GM12878 (cell line): ENCODE results near the gene MAGI2. TPM values are rescaled to one million over a fixed set of nuclear protein-coding genes. Genes with fewer than 3 reads are reported as not detected.

Source experiments
- ATAC-seq: fragments of 200-7000 bp; cut with Tn5 transposase; 3 replicates; pipeline ENCODE4 v1.9.1; 2020; ENCODE audit warnings: mild to moderate bottlenecking, moderate library complexity
- BruUV-seq: library from RNA; stranded (reverse); fragments of 400-500 nt; replicated peaks from 2 replicates; lab custom pipeline; 2021; lab: Mats Ljungman, UMichigan
- CTCF ChIA-PET: fragments of 300-600 bp; sonication (Branson Sonifier 250); formaldehyde crosslinking; extraction: SDS; loops from one replicate; lab custom pipeline; 2021; ENCODE audit warnings: inconsistent platforms; lab: Yijun Ruan, JAX
- POLR2A ChIA-PET: fragments of 350-600 bp; formaldehyde crosslinking; extraction: SDS; loops from one replicate; lab custom pipeline; 2021; ENCODE audit warnings: inconsistent platforms; lab: Charles Lee
- RAD21 ChIA-PET: fragments of 300-600 bp; sonication (Branson Sonifier 250); formaldehyde crosslinking; loops from one replicate; lab custom pipeline; 2023; ENCODE audit warnings: antibody characterized with exemption; ENCODE audit not compliant: unreplicated experiment; lab: Charles Lee
- SMC1A ChIA-PET: fragments of 300-600 bp; sonication (Branson Sonifier 250); formaldehyde crosslinking; loops from one replicate; lab custom pipeline; 2023; ENCODE audit not compliant: unreplicated experiment, uncharacterized antibody; lab: Charles Lee
- DNase-seq: peaks from one replicate; pipeline ENCODE4 v3.0.0-alpha.2; 2011; ENCODE audit warnings: low read depth, low spot score
- FAIRE-seq: peaks from 3 replicates; lab custom pipeline; 2011; peaks lifted over from hg19 to GRCh38; lab: Jason Lieb, UNC
- H2AFZ ChIP-seq: 2 replicates; pipeline ENCODE4 v1.6.0; 2011; ENCODE audit warnings: low read depth, low read length, control low read depth; ENCODE audit not compliant: control insufficient read depth
- H3K27ac ChIP-seq: 2 replicates; pipeline ENCODE4 v1.5.1; 2011; ENCODE audit warnings: control low read depth; ENCODE audit not compliant: control insufficient read depth, insufficient read depth
- H3K27me3 ChIP-seq, 2 experiments: replicated peaks in 1 of 2; 2 replicates each; pipeline versions ENCODE4 v1.6.0 to v1.6.1; 2011; ENCODE audit warnings: low read length in 1 of 2; ENCODE audit not compliant: control insufficient read depth in 2 of 2, insufficient read depth in 2 of 2
- H3K36me3 ChIP-seq, 2 experiments: 2 replicates each; pipeline ENCODE4 v1.5.1; 2011; ENCODE audit warnings: low read length in 1 of 2; ENCODE audit not compliant: control insufficient read depth in 2 of 2, insufficient read depth in 2 of 2
- H3K4me1 ChIP-seq: 2 replicates; pipeline ENCODE4 v1.6.1; 2011; ENCODE audit warnings: mild to moderate bottlenecking, low read length, moderate library complexity, mixed read lengths; ENCODE audit not compliant: control insufficient read depth, insufficient read depth
- H3K4me2 ChIP-seq: 2 replicates; pipeline ENCODE4 v1.6.0; 2011; ENCODE audit warnings: control low read depth; ENCODE audit not compliant: control insufficient read depth, insufficient read depth
- H3K4me3 ChIP-seq: fragments of 200-600 bp; sonication (generic); 2 replicates; pipeline ENCODE4 v1.5.1; 2016
- H3K79me2 ChIP-seq: 2 replicates; pipeline ENCODE4 v1.6.0; 2011; ENCODE audit warnings: low read length; ENCODE audit not compliant: control insufficient read depth, insufficient read depth
- H3K9ac ChIP-seq: 2 replicates; pipeline ENCODE4 v1.8.0; 2011; ENCODE audit warnings: low read length, control low read depth, mixed read lengths; ENCODE audit not compliant: control insufficient read depth, insufficient read depth
- H3K9me3 ChIP-seq: replicated peaks from 3 replicates; pipeline ENCODE4 v1.5.1; 2011; ENCODE audit warnings: mild to moderate bottlenecking, low read length; ENCODE audit not compliant: control insufficient read depth, insufficient read depth
- H4K20me1 ChIP-seq: 2 replicates; pipeline ENCODE4 v1.6.0; 2011; ENCODE audit not compliant: control insufficient read depth, insufficient read depth
- CBX3 ChIP-seq: fragments of 200-600 bp; sonication (generic); IDR thresholded peaks from 2 replicates; pipeline ENCODE4 v1.6.1; 2016; ENCODE audit warnings: low read depth, borderline replicate concordance
- CHD4 ChIP-seq: fragments of 200-600 bp; sonication (generic); IDR thresholded peaks from 2 replicates; pipeline ENCODE4 v1.6.1; 2016; ENCODE audit warnings: mild to moderate bottlenecking
- EZH2 ChIP-seq: IDR thresholded peaks from 2 replicates; pipeline ENCODE4 v1.6.1; 2012; ENCODE audit warnings: low read depth, mild to moderate bottlenecking, control low read depth, inconsistent platforms, low read length, borderline replicate concordance; ENCODE audit not compliant: control insufficient read depth
- MYB ChIP-seq: fragments of 150-350 bp; IDR thresholded peaks from 2 replicates; pipeline ENCODE4 v1.6.1; 2014; ENCODE audit warnings: mild to moderate bottlenecking, low read depth, low read length, borderline replicate concordance
- MYC ChIP-seq: IDR thresholded peaks from 2 replicates; pipeline ENCODE4 v1.6.1; 2011; ENCODE audit warnings: mild to moderate bottlenecking, low read length, moderate library complexity, inconsistent platforms; ENCODE audit not compliant: insufficient read depth, insufficient replicate concordance, insufficient read length, severe bottlenecking
- PAX5 ChIP-seq: IDR thresholded peaks from 2 replicates; pipeline ENCODE4 v1.6.1; 2011; ENCODE audit warnings: low read depth, low read length, borderline replicate concordance
- SPI1 ChIP-seq: IDR thresholded peaks from 2 replicates; pipeline ENCODE4 v1.6.1; 2011; ENCODE audit warnings: low read depth, mild to moderate bottlenecking, low read length, moderate library complexity, borderline replicate concordance; ENCODE audit not compliant: insufficient read depth
- USF2 ChIP-seq: IDR thresholded peaks from 2 replicates; pipeline ENCODE4 v1.6.1; 2011; ENCODE audit warnings: low read depth, low read length, improper control_type of control experiment, borderline replicate concordance
- WGBS: methylation state at CpG from one replicate; pipeline ENCODE4 v1.1.6; 2016; ENCODE audit warnings: low lambda C conversion rate; ENCODE audit not compliant: insufficient replicate concordance, insufficient coverage; ENCODE audit errors: missing lambda C conversion rate; 5-methylcytosine and 5-hydroxymethylcytosine counted together
- in situ Hi-C: fragments of 300-500 bp; cut with MboI; formaldehyde crosslinking; loops from 9 replicates; pipeline ENCODE4 v1.14.3; 2018; ENCODE audit warnings: mixed read lengths
- intact Hi-C: fragments of 100-400 bp; cut with micrococcal nuclease; formaldehyde crosslinking; loops from one replicate; pipeline ENCODE4 v1.14.2; 2022; ENCODE audit not compliant: unreplicated experiment
- polyA plus RNA-seq, 11 experiments: library from polyadenylated mRNA; depleted of rRNA in 4 of 11; unstranded in 6 of 11; stranded (reverse) in 5 of 11; fragments of >200 nt; fragmentation: Nextera tagmentation in 4 of 11; fragmentation: Illumina TruSeq in 1 of 11; extraction: Ambion mirVana in 4 of 11; extraction: Trizol in 1 of 11; gene quantifications; 1 replicate in 1 of 11; 2 replicates in 10 of 11; pipeline versions ENCODE4 v1.2.1 to v1.2.3, GENCODE V29; 2011 to 2016; ENCODE audit warnings: inconsistent platforms in 2 of 11, missing spikeins in 2 of 11, low read depth in 1 of 11
- total RNA-seq, 4 experiments: library from RNA; depleted of rRNA in 3 of 4; stranded (reverse); fragments of >200 nt in 3 of 4; fragmentation: Illumina TruSeq in 1 of 4; extraction: Trizol in 1 of 4; gene quantifications; 2 replicates each; pipeline versions ENCODE4 v1.2.1 to v1.2.3, GENCODE V29; 2013 to 2021
- TF ChIP-seq, protein P1 (sequence below): fragments of 450-650 bp; formaldehyde crosslinking; IDR thresholded peaks from 2 replicates; pipeline ENCODE4 v1.5.0; 2022; ENCODE audit warnings: mild to moderate bottlenecking, missing genetic modification characterization
- TF ChIP-seq, protein P2 (sequence below), 3 experiments: IDR thresholded peaks in 2 of 3; conservative IDR thresholded peaks in 1 of 3; 2 replicates each; pipeline ENCODE4 v1.5.1; 2011; ENCODE audit warnings: low read depth in 3 of 3, low read length in 3 of 3, mild to moderate bottlenecking in 3 of 3, control low read depth in 2 of 3, moderate library complexity in 2 of 3, inconsistent platforms in 1 of 3, mixed read lengths in 1 of 3; ENCODE audit not compliant: control insufficient read depth in 2 of 3, insufficient read depth in 1 of 3; ENCODE audit errors: extremely low read depth in 1 of 3

MAGI2 gene
- total and polyA plus RNA-seq, 10 of the 15 experiments (the other 5 are each of a cell fraction or from before 2014, with no cell fraction given), result 0.01 to 0.31 (median 0.05) TPM; not detected in 2

DNA sequence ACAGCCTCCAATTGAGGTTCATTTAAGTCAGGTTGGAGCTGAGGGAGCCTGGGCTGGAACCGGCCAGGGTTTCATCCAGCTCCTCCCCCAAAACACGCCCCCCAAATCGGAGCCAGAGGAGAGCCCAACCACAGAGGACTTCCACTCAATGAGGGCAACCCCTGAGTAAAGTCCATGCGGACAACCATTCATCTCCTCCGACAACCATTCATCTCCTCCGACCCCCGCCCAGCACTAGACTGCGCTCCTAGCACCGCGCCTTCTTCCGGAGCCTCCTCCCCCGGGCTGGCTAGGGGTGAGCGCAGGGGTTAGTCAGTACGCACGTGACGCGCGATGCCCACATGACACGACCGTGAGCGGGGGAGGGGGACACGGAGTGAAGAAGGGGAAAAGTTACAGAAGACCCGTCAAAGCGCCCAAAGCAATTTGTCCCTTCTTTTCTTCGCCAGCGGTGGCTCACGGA, 1.4 kb downstream of the MAGI2 start (continued):
- TF ChIP-seq, protein P1, sequence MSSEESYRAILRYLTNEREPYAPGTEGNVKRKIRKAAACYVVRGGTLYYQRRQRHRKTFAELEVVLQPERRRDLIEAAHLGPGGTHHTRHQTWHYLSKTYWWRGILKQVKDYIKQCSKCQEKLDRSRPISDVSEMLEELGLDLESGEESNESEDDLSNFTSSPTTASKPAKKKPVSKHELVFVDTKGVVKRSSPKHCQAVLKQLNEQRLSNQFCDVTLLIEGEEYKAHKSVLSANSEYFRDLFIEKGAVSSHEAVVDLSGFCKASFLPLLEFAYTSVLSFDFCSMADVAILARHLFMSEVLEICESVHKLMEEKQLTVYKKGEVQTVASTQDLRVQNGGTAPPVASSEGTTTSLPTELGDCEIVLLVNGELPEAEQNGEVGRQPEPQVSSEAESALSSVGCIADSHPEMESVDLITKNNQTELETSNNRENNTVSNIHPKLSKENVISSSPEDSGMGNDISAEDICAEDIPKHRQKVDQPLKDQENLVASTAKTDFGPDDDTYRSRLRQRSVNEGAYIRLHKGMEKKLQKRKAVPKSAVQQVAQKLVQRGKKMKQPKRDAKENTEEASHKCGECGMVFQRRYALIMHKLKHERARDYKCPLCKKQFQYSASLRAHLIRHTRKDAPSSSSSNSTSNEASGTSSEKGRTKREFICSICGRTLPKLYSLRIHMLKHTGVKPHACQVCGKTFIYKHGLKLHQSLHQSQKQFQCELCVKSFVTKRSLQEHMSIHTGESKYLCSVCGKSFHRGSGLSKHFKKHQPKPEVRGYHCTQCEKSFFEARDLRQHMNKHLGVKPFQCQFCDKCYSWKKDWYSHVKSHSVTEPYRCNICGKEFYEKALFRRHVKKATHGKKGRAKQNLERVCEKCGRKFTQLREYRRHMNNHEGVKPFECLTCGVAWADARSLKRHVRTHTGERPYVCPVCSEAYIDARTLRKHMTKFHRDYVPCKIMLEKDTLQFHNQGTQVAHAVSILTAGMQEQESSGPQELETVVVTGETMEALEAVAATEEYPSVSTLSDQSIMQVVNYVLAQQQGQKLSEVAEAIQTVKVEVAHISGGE (CRISPR knock-in tag), result no peak
- TF ChIP-seq PAX5 (no peak), MYB (no peak), SPI1 (no peak), USF2 (no peak)
- TF ChIP-seq, all 136 proteins: peak for 0

DNA sequence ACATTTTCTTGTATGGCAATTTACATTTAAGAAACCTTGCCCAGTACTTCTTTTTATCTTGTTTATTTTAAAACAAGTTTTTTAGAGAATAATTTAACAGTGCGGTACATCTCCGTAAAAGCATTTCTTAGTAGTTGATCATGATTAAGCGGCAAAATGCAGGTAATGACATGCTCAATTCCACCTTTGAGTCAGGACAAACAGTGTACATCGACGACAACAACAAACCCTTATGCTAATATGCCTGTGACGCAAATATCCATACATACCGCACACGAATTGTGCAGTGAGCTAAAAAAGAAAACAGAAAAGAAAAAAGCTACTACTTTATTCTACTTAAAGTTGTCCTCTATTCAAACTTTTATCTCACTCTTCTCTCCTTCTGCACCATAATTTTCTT, 1.9 kb downstream of the MAGI2 start:
- H3K4me1 ChIP-seq, result no peaks in the 10 kb centered on the region
- no peaks in the 10 kb centered on the region for H4K20me1 ChIP-seq
- ChIA-PET SMC1A (no interaction called here), POLR2A (no interaction called here), CTCF (interaction anchor here (1.0 kb wide), 1 partner anchor 48 kb away, joined by 3 read pairs; no protein-coding TSS in a partner anchor), RAD21 (no interaction called here)
- H3K36me3 ChIP-seq, result no peaks in the 10 kb centered on the region
- 12% methylated on average over 8 of the region's 8 CpGs for WGBS
- no TSS peak for BruUV-seq
- no peak overlapping the region for H3K9ac ChIP-seq
- intact Hi-C loops (no loop called here), in situ Hi-C loops (no loop called here)
- TF ChIP-seq CBX3, result no peak
- no peak for TF ChIP-seq CHD4
- TF ChIP-seq EZH2, result no peak
- TF ChIP-seq, protein P2, sequence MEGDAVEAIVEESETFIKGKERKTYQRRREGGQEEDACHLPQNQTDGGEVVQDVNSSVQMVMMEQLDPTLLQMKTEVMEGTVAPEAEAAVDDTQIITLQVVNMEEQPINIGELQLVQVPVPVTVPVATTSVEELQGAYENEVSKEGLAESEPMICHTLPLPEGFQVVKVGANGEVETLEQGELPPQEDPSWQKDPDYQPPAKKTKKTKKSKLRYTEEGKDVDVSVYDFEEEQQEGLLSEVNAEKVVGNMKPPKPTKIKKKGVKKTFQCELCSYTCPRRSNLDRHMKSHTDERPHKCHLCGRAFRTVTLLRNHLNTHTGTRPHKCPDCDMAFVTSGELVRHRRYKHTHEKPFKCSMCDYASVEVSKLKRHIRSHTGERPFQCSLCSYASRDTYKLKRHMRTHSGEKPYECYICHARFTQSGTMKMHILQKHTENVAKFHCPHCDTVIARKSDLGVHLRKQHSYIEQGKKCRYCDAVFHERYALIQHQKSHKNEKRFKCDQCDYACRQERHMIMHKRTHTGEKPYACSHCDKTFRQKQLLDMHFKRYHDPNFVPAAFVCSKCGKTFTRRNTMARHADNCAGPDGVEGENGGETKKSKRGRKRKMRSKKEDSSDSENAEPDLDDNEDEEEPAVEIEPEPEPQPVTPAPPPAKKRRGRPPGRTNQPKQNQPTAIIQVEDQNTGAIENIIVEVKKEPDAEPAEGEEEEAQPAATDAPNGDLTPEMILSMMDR (IDR thresholded peaks at IDR 0.05 in 2 of 3, conservative IDR thresholded peaks at IDR 0.05 in 1 of 3; ENCODE audit: control insufficient read depth in 2 of 3, extremely low read depth in 1 of 3, insufficient read depth in 1 of 3, low read depth in 3 of 3, low read length in 3 of 3), result no peak
- no peak for TF ChIP-seq MYC
- FAIRE-seq, result no peak
- H3K27me3 ChIP-seq, result peaks cover 4 to 5% of the 10 kb centered on the region in 2 experiments
- DNase-seq, result no peak
- no peaks in the 10 kb centered on the region for H3K9me3 ChIP-seq
- H3K27ac ChIP-seq, result no peak overlapping the region
- H3K4me3 ChIP-seq, result no peak overlapping the region
- H2AFZ ChIP-seq, result no peak overlapping the region
- no peak for ATAC-seq
- no peak overlapping the region for H3K4me2 ChIP-seq
- H3K79me2 ChIP-seq, result no peaks in the 10 kb centered on the region
